ENCODE results near the gene NR2C2AP.

The NR2C2AP gene

GRCh38 chr19:19215792-19216191 lies 12.6 kb upstream of the NR2C2AP start:
- in situ Hi-C loops (cut with HindIII; ENCODE audit: low sequenced_read_pairs): no loop called here

- in situ Hi-C loops (cut with HindIII; ENCODE audit: low sequenced_read_pairs): no loop called here
These were observed 11.7 kb upstream of the NR2C2AP start for GRCh38 chr19:19214892-19215291.

GRCh38 chr19:19214159-19214490 lies 10.9 kb upstream of the NR2C2AP start:
- in situ Hi-C loops (cut with HindIII; ENCODE audit: low sequenced_read_pairs): no loop called here

- in situ Hi-C loops (cut with HindIII; ENCODE audit: low sequenced_read_pairs): no loop called here
These were observed 10.4 kb upstream of the NR2C2AP start for GRCh38 chr19:19213426-19214158.

GRCh38 chr19:19212916-19213315 lies 9.7 kb upstream of the NR2C2AP start:
- in situ Hi-C loops (cut with HindIII; ENCODE audit: low sequenced_read_pairs): no loop called here

GRCh38 chr19:19211499-19212420 lies 8.5 kb upstream of the NR2C2AP start, which contains the start of gene NCAN:
Gene NCAN (plus strand): TSS chr19:19211958. CDS start chr19:19216954, 4,996 bp downstream.
- in situ Hi-C loops (cut with HindIII; ENCODE audit: low sequenced_read_pairs): no loop called here

- in situ Hi-C loops (cut with HindIII; ENCODE audit: low sequenced_read_pairs): no loop called here
These were observed 6.2 kb upstream of the NR2C2AP start for GRCh38 chr19:19209372-19209771.

GRCh38 chr19:19207637-19208572 lies 4.7 kb upstream of the NR2C2AP start:
- in situ Hi-C loops (cut with HindIII; ENCODE audit: low sequenced_read_pairs): no loop called here

GRCh38 chr19:19206938-19207337 lies 3.7 kb upstream of the NR2C2AP start:
- in situ Hi-C loops (cut with HindIII; ENCODE audit: low sequenced_read_pairs): no loop called here

- in situ Hi-C loops (cut with HindIII; ENCODE audit: low sequenced_read_pairs): no loop called here
These were observed 2.5 kb upstream of the NR2C2AP start for GRCh38 chr19:19205416-19206410.

GRCh38 chr19:19204181-19204580 lies 967 bp upstream of the NR2C2AP start:
- in situ Hi-C loops (cut with HindIII; ENCODE audit: low sequenced_read_pairs): no loop called here

- in situ Hi-C loops (cut with HindIII; ENCODE audit: low sequenced_read_pairs): no loop called here
These were observed 555 bp downstream of the NR2C2AP start for GRCh38 chr19:19202707-19203011.

- in situ Hi-C loops (cut with HindIII; ENCODE audit: low sequenced_read_pairs): no loop called here
These were observed 1.2 kb downstream of the NR2C2AP start for GRCh38 chr19:19201697-19202630.

GRCh38 chr19:19193926-19194325 lies 9.3 kb downstream of the NR2C2AP start:
- in situ Hi-C loops (cut with HindIII; ENCODE audit: low sequenced_read_pairs): loop anchor here (10.0 kb wide), 1 partner anchor 141 kb away; no protein-coding TSS in a partner anchor

- in situ Hi-C loops (cut with HindIII; ENCODE audit: low sequenced_read_pairs): loop anchor here (10.0 kb wide), 1 partner anchor 142 kb away; no protein-coding TSS in a partner anchor
These were observed 10.2 kb downstream of the NR2C2AP start for GRCh38 chr19:19192910-19193423.

- in situ Hi-C loops (cut with HindIII; ENCODE audit: low sequenced_read_pairs): loop anchor here (10.0 kb wide), 1 partner anchor 143 kb away; no protein-coding TSS in a partner anchor
These were observed 10.9 kb downstream of the NR2C2AP start, which contains the start of the genes BORCS8 and RFXANK for GRCh38 chr19:19192078-19192882. Gene BORCS8 (minus strand): TSS chr19:19192152. CDS start chr19:19192117, 35 bp downstream. Gene RFXANK (plus strand): TSS chr19:19192258. CDS start chr19:19193947, 1,689 bp downstream.

GRCh38 chr19:19191768-19192077 lies 11.5 kb downstream of the NR2C2AP start:
- in situ Hi-C loops (cut with HindIII; ENCODE audit: low sequenced_read_pairs): loop anchor here (10.0 kb wide), 1 partner anchor 143 kb away; no protein-coding TSS in a partner anchor

All from endothelial cell of hepatic sinusoid (primary cell).